Measurements from ENCODE around the gene DLG2. TPM values are rescaled to one million over a fixed set of nuclear protein-coding genes. Genes with fewer than 3 reads are reported as not detected.
A peak's percentile ranks its signal among the peaks of the same experiment; 100 is the strongest.

The DLG2 gene
- total and polyA plus RNA-seq, 7 donors: 0.23 to 5.3 (median 3.4) TPM

- Histone ChIP-seq H3K36me3 (ENCODE audit: insufficient read depth in 1 of 2, low read depth in 1 of 2) (no peaks in the 10 kb centered on the region), H3K4me1 (no peaks in the 10 kb centered on the region), H3K9me3 (no peaks in the 10 kb centered on the region), H3K27me3 (ENCODE audit: insufficient read depth in 3 of 3, low read length in 2 of 3) (no peaks in the 10 kb centered on the region), H3K27ac (no peak overlapping the region), H3K4me3 (no peak overlapping the region)
- 85 to 90% (median 89%) methylated on average over 2 of the region's 2 CpGs for WGBS, 3 donors
- intact Hi-C loops (cut with DNase I): no loop called here
- TF ChIP-seq, protein P1, sequence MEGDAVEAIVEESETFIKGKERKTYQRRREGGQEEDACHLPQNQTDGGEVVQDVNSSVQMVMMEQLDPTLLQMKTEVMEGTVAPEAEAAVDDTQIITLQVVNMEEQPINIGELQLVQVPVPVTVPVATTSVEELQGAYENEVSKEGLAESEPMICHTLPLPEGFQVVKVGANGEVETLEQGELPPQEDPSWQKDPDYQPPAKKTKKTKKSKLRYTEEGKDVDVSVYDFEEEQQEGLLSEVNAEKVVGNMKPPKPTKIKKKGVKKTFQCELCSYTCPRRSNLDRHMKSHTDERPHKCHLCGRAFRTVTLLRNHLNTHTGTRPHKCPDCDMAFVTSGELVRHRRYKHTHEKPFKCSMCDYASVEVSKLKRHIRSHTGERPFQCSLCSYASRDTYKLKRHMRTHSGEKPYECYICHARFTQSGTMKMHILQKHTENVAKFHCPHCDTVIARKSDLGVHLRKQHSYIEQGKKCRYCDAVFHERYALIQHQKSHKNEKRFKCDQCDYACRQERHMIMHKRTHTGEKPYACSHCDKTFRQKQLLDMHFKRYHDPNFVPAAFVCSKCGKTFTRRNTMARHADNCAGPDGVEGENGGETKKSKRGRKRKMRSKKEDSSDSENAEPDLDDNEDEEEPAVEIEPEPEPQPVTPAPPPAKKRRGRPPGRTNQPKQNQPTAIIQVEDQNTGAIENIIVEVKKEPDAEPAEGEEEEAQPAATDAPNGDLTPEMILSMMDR (IDR thresholded peaks at IDR 0.05): no peak
- ATAC-seq: no peak
- DNase-seq: no peak
Measured at GRCh38 chr11:83568516-83568915, 2058.6 kb downstream of the DLG2 start.

DNA sequence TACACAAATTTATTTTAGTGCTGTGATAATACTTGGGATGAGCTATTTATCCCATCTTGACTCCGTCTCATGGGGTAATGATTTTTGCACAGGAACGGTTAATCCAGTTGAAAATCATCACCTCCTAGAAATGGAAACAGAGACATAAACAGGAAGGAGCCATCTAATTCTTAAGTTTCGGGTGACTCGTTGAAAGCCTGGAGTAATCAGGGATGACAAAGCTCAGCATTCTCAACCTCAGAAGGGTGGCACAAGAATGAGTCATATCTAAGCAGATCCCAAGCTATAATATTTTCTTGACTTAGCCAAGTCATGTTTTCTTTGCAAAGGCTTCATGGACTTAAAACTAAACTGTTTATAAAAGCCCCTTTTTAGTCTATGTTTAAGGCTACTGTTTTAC, 2060.2 kb downstream of the DLG2 start:
- Histone ChIP-seq H3K4me1 (no peaks in the 10 kb centered on the region), H3K4me3 (no peak overlapping the region), H3K27ac (no peak overlapping the region), H3K9me3 (no peaks in the 10 kb centered on the region), H3K27me3 (ENCODE audit: insufficient read depth in 3 of 3, low read length in 2 of 3) (no peaks in the 10 kb centered on the region), H3K36me3 (ENCODE audit: insufficient read depth in 1 of 2, low read depth in 1 of 2) (no peaks in the 10 kb centered on the region)
- intact Hi-C loops (cut with DNase I): no loop called here
- TF ChIP-seq, protein P1 (IDR thresholded peaks at IDR 0.05): no peak
- no peak for DNase-seq
- 43 to 50% (median 49%) methylated on average over 4 of the region's 4 CpGs for WGBS, 3 donors
- peak; percentile 36 to 94 (median 57) for ATAC-seq

GRCh38 chr11:83564870-83565269, 2062.3 kb downstream of the DLG2 start:
- Histone ChIP-seq H3K4me3 (no peak overlapping the region), H3K4me1 (no peaks in the 10 kb centered on the region), H3K36me3 (ENCODE audit: insufficient read depth in 1 of 2, low read depth in 1 of 2) (no peaks in the 10 kb centered on the region), H3K27me3 (ENCODE audit: insufficient read depth in 3 of 3, low read length in 2 of 3) (no peaks in the 10 kb centered on the region), H3K27ac (no peak overlapping the region), H3K9me3 (no peaks in the 10 kb centered on the region)
- ATAC-seq (no peak), DNase-seq (no peak)
- TF ChIP-seq, protein P1 (IDR thresholded peaks at IDR 0.05): no peak
- 93 to 96% (median 94%) methylated on average over 1 of the region's 1 CpG for WGBS, 3 donors
- intact Hi-C loops (cut with DNase I): no loop called here

- no peaks in the 10 kb centered on the region for H3K4me1 ChIP-seq
- H3K27ac ChIP-seq: no peak overlapping the region
- no peaks in the 10 kb centered on the region for H3K9me3 ChIP-seq
- 91 to 95% (median 92%) methylated on average over 2 of the region's 2 CpGs for WGBS, 3 donors
- intact Hi-C loops (cut with DNase I): no loop called here
- H3K36me3 ChIP-seq (ENCODE audit: insufficient read depth in 1 of 2, low read depth in 1 of 2): no peaks in the 10 kb centered on the region
- no peak overlapping the region for H3K4me3 ChIP-seq
- TF ChIP-seq, protein P1 (IDR thresholded peaks at IDR 0.05): no peak
- DNase-seq (no peak), ATAC-seq (no peak)
- H3K27me3 ChIP-seq (ENCODE audit: insufficient read depth in 3 of 3, low read length in 2 of 3): no peaks in the 10 kb centered on the region
Measured at GRCh38 chr11:83558281-83558680, 2068.9 kb downstream of the DLG2 start.

- no peaks in the 10 kb centered on the region for H3K27me3 ChIP-seq (ENCODE audit: insufficient read depth in 3 of 3, low read length in 2 of 3)
- no peak overlapping the region for H3K4me3 ChIP-seq
- TF ChIP-seq, protein P1 (IDR thresholded peaks at IDR 0.05): no peak
- no peaks in the 10 kb centered on the region for H3K9me3 ChIP-seq
- H3K36me3 ChIP-seq (ENCODE audit: insufficient read depth in 1 of 2, low read depth in 1 of 2): no peaks in the 10 kb centered on the region
- H3K27ac ChIP-seq: no peak overlapping the region
- ATAC-seq (no peak), DNase-seq (no peak)
- H3K4me1 ChIP-seq: no peaks in the 10 kb centered on the region
- 87 to 89% (median 88%) methylated on average over 2 of the region's 2 CpGs for WGBS, 3 donors
- intact Hi-C loops (cut with DNase I): no loop called here
Measured at GRCh38 chr11:83557653-83558052, 2069.5 kb downstream of the DLG2 start.
